CD14-positive monocyte (primary cell): ENCODE measurements around the gene RNU2-63P. TPM values are rescaled to one million over a fixed set of nuclear protein-coding genes. Genes with fewer than 3 reads are reported as not detected.

Source experiments
- DNase-seq, 3 donors: peaks; one replicate each; pipeline ENCODE4 v3.0.0-alpha.2; 2011 to 2022
- H2AFZ ChIP-seq: 2 replicates; pipeline ENCODE4 v1.6.0; 2012; ENCODE audit warnings: mild to moderate bottlenecking, low read depth, low read length, inconsistent platforms; ENCODE audit not compliant: insufficient read depth, poor library complexity, severe bottlenecking
- H3K27ac ChIP-seq, 2 donors: 1 replicate in 1 of 2; 2 replicates in 1 of 2; pipeline ENCODE4 v1.5.1; 2012 to 2013; ENCODE audit warnings: low read length in 2 of 2, control low read depth in 1 of 2, inconsistent platforms in 1 of 2, low read depth in 1 of 2, mild to moderate bottlenecking in 1 of 2
- H3K27me3 ChIP-seq, 2 donors: one replicate each; pipeline versions ENCODE4 v1.6.0 to v1.6.1; 2011 to 2013; ENCODE audit warnings: low read length in 2 of 2; ENCODE audit not compliant: control insufficient read depth in 2 of 2, insufficient read depth in 2 of 2
- H3K36me3 ChIP-seq, 2 donors: replicated peaks in 1 of 2; 1 replicate in 1 of 2; 2 replicates in 1 of 2; pipeline versions ENCODE4 v1.5.1 to v1.6.1; 2012 to 2013; ENCODE audit warnings: low read length in 2 of 2, control low read depth in 1 of 2, inconsistent platforms in 1 of 2, mild to moderate bottlenecking in 1 of 2; ENCODE audit not compliant: insufficient read depth in 2 of 2, control insufficient read depth in 1 of 2
- H3K4me1 ChIP-seq, 2 donors: 1 replicate in 1 of 2; 2 replicates in 1 of 2; pipeline versions ENCODE4 v1.5.1 to v1.6.1; 2012 to 2013; ENCODE audit warnings: low read length in 2 of 2, control low read depth in 1 of 2, inconsistent platforms in 1 of 2, mild to moderate bottlenecking in 1 of 2, moderate library complexity in 1 of 2; ENCODE audit not compliant: insufficient read depth in 2 of 2, control insufficient read depth in 1 of 2
- H3K4me2 ChIP-seq: replicated peaks from 2 replicates; pipeline ENCODE3; 2012; ENCODE audit warnings: low read length, moderate library complexity, mild to moderate bottlenecking; ENCODE audit not compliant: poor library complexity, severe bottlenecking; ENCODE audit errors: extremely low read depth
- H3K4me3 ChIP-seq, 3 experiments: fragments of 200-600 bp in 1 of 3; sonication (generic) in 1 of 3; replicated peaks in 1 of 3; 1 replicate in 2 of 3; 2 replicates in 1 of 3; pipeline ENCODE4 v1.5.1; 2011 to 2013; ENCODE audit warnings: low read length in 3 of 3, mild to moderate bottlenecking in 3 of 3, control low read depth in 2 of 3, low read depth in 2 of 3, inconsistent platforms in 1 of 3, moderate library complexity in 1 of 3
- H3K79me2 ChIP-seq: 2 replicates; pipeline ENCODE4 v1.6.0; 2012; ENCODE audit warnings: mild to moderate bottlenecking, control low read depth, inconsistent platforms, low read length, moderate library complexity; ENCODE audit not compliant: insufficient read depth
- H3K9ac ChIP-seq: 2 replicates; pipeline ENCODE4 v1.6.0; 2017; ENCODE audit warnings: low read length, mild to moderate bottlenecking; ENCODE audit not compliant: insufficient read depth, poor library complexity, severe bottlenecking
- H3K9me3 ChIP-seq, 2 donors: replicated peaks in 1 of 2; 1 replicate in 1 of 2; 2 replicates in 1 of 2; pipeline versions ENCODE4 v1.5.1 to v1.6.1; 2012 to 2013; ENCODE audit warnings: low read length in 2 of 2, control low read depth in 1 of 2; ENCODE audit not compliant: control insufficient read depth in 1 of 2, insufficient read depth in 1 of 2
- H4K20me1 ChIP-seq: 2 replicates; pipeline ENCODE4 v1.6.0; 2012; ENCODE audit warnings: mild to moderate bottlenecking, low read length, control low read depth, moderate library complexity; ENCODE audit not compliant: insufficient read depth
- H3K27ac Mint-ChIP-seq, 7 donors: one replicate each; pipeline ENCODE4 v1.8.0; 2020; ENCODE audit warnings: mild to moderate bottlenecking in 7 of 7, mixed read lengths in 7 of 7, moderate library complexity in 6 of 7, inconsistent platforms in 2 of 7
- H3K27me3 Mint-ChIP-seq, 3 donors: one replicate each; pipeline ENCODE4 v1.8.0; 2021 to 2022; ENCODE audit warnings: low read depth in 3 of 3, mild to moderate bottlenecking in 3 of 3, mixed read lengths in 3 of 3, moderate library complexity in 3 of 3, inconsistent platforms in 1 of 3
- H3K36me3 Mint-ChIP-seq, 2 donors: one replicate each; pipeline ENCODE4 v1.8.0; 2020; ENCODE audit warnings: mixed read lengths in 2 of 2, inconsistent platforms in 1 of 2, mild to moderate bottlenecking in 1 of 2
- H3K4me1 Mint-ChIP-seq: one replicate; pipeline ENCODE4 v1.8.0; 2020; ENCODE audit warnings: mild to moderate bottlenecking, mixed read lengths
- H3K4me3 Mint-ChIP-seq, 2 donors: one replicate each; pipeline ENCODE4 v1.8.0; 2020; ENCODE audit warnings: mild to moderate bottlenecking in 2 of 2, mixed read lengths in 2 of 2, moderate library complexity in 1 of 2
- H3K9me3 Mint-ChIP-seq, 7 donors: one replicate each; pipeline ENCODE4 v1.8.0; 2020 to 2022; ENCODE audit warnings: mixed read lengths in 7 of 7, mild to moderate bottlenecking in 6 of 7, moderate library complexity in 6 of 7, inconsistent platforms in 2 of 7
- WGBS: methylation state at CpG from one replicate; pipeline ENCODE4 v1.1.5; 2013; ENCODE audit warnings: missing lambda C conversion rate; ENCODE audit not compliant: insufficient coverage; 5-methylcytosine and 5-hydroxymethylcytosine counted together
- intact Hi-C, 2 donors: fragments of 100-400 bp; cut with micrococcal nuclease; formaldehyde crosslinking; loops; one replicate each; pipeline versions ENCODE4 v1.15.0 to v1.15.1; 2023
- polyA plus RNA-seq, 3 donors: library from polyadenylated mRNA; depleted of rRNA in 1 of 3; unstranded in 2 of 3; stranded (reverse) in 1 of 3; fragments of 300-500 nt in 2 of 3; fragments of >200 nt in 1 of 3; fragmentation: Illumina TruSeq in 2 of 3; gene quantifications; 1 replicate in 2 of 3; 2 replicates in 1 of 3; pipeline ENCODE4 v1.2.3, GENCODE V29; 2012 to 2021
- TF ChIP-seq, protein P1 (sequence below): fragments of 200-600 bp; IDR thresholded peaks from one replicate; pipeline ENCODE4 v1.8.0; 2022; ENCODE audit warnings: antibody characterized with exemption, mild to moderate bottlenecking

RNU2-63P gene
- polyA plus RNA-seq, 3 donors = 7.5 to 8.0 TPM; not detected in 1

DNA sequence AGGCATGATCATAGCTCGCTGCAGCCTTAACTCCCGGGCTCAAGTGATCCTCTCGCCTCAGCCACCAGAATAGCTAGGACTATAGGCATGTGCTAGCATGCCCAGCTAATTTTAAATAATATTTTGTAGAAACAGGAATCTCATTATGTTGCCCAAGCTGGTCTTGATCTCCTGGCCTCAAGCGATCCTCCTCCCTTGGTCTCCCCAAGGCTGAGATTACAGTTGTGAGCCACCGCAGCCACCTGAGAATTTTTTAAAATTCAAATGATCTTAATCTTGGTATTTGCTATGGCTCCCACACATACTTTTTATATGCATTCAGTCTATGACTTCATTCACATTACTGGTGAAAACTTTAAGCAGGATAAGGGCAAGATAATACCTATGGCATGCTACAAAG lies 26.1 kb upstream of the RNU2-63P start:
- peaks cover 12 to 25% of the 10 kb centered on the region in 2 donors for H3K36me3 Mint-ChIP-seq
- H3K27me3 ChIP-seq = no peaks in the 10 kb centered on the region
- WGBS = 100% methylated on average over 1 of the region's 5 CpGs
- no peaks in the 10 kb centered on the region for H3K9me3 Mint-ChIP-seq
- no peaks in the 10 kb centered on the region for H3K27me3 Mint-ChIP-seq
- peaks cover 62% of the 10 kb centered on the region for H4K20me1 ChIP-seq
- intact Hi-C loops = no loop called here
- no peak overlapping the region for H2AFZ ChIP-seq
- H3K4me2 ChIP-seq = no peak overlapping the region
- peaks cover 8 to 12% of the 10 kb centered on the region in 2 donors for H3K36me3 ChIP-seq
- peaks cover 13% of the 10 kb centered on the region for H3K4me1 Mint-ChIP-seq
- DNase-seq = no peak
- H3K9ac ChIP-seq = no peak overlapping the region
- H3K4me3 ChIP-seq = no peak overlapping the region
- H3K79me2 ChIP-seq = peaks cover 57% of the 10 kb centered on the region
- TF ChIP-seq, protein P1, sequence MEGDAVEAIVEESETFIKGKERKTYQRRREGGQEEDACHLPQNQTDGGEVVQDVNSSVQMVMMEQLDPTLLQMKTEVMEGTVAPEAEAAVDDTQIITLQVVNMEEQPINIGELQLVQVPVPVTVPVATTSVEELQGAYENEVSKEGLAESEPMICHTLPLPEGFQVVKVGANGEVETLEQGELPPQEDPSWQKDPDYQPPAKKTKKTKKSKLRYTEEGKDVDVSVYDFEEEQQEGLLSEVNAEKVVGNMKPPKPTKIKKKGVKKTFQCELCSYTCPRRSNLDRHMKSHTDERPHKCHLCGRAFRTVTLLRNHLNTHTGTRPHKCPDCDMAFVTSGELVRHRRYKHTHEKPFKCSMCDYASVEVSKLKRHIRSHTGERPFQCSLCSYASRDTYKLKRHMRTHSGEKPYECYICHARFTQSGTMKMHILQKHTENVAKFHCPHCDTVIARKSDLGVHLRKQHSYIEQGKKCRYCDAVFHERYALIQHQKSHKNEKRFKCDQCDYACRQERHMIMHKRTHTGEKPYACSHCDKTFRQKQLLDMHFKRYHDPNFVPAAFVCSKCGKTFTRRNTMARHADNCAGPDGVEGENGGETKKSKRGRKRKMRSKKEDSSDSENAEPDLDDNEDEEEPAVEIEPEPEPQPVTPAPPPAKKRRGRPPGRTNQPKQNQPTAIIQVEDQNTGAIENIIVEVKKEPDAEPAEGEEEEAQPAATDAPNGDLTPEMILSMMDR = no peak
- H3K9me3 ChIP-seq = no peaks in the 10 kb centered on the region
- no peak overlapping the region for H3K4me3 Mint-ChIP-seq
- H3K4me1 ChIP-seq = no peaks in the 10 kb centered on the region
- H3K27ac Mint-ChIP-seq = peak overlapping the region in 2 of 7 donors; percentile 24 to 91
- H3K27ac ChIP-seq = peak overlapping the region in 1 of 2 donors; percentile 16

DNA sequence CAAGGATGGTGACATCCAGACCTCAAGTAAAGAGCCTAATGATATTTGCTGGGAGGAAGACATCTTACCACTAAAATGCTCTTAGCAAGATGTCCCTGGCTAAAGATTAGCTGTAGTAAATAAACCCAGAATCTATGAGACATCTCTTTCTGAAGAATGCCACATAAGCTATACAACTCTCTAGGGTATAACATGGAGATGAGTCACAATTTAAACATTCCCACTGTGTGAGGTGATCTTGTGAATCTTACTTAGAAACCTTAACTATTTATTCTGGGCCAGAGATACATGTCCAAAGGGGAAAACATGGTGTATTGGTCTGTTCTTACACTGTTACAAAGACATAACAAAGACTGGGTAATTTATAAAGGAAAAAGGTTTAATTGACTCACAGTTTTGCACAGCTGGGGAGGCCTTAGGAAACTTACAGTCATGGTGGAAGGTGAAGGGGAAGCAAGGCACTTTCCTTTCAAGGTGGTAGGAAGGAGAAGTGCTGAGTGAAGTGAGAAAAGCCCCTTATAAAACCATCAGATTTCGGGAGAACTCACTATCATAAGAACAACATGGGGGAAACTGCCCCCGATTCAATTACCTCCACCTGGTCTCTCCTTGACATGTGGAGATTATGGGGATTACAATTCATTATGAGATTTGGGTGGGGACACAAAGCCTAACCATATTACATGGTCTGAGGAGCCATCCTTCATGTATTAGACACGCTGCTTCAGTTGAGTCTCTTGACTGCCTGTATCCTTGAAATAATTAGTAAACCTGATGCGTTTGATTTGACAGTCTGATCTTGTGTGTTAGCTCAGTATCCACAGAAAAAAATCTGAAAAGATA lies 22.1 kb upstream of the RNU2-63P start:
- Histone ChIP-seq H3K9me3 (no peaks in the 10 kb centered on the region), H3K9ac (no peak overlapping the region), H3K4me2 (no peak overlapping the region), H3K79me2 (peaks cover 29% of the 10 kb centered on the region), H4K20me1 (peaks cover 34% of the 10 kb centered on the region), H3K4me1 (peaks cover 19 to 20% of the 10 kb centered on the region in 2 donors), H3K27me3 (no peaks in the 10 kb centered on the region), H3K4me3 (no peak overlapping the region), H3K27ac (no peak overlapping the region), H3K36me3 (peaks cover 8 to 21% of the 10 kb centered on the region in 2 donors), H2AFZ (no peak overlapping the region)
- TF ChIP-seq, protein P1 = no peak
- DNase-seq = no peak
- Mint-ChIP-seq H3K4me3 (no peak overlapping the region), H3K27ac (peak overlapping the region in 3 of 7 donors; percentile 27 to 61 (median 42)), H3K9me3 (no peaks in the 10 kb centered on the region), H3K36me3 (peaks cover 23 to 37% of the 10 kb centered on the region in 2 donors), H3K4me1 (peaks cover 34% of the 10 kb centered on the region), H3K27me3 (no peaks in the 10 kb centered on the region)
- no CpG with 5 or more reads among the region's 4 CpGs for WGBS
- intact Hi-C loops = no loop called here
